ENCODE measurements around the gene TAF11L6.

DNA sequence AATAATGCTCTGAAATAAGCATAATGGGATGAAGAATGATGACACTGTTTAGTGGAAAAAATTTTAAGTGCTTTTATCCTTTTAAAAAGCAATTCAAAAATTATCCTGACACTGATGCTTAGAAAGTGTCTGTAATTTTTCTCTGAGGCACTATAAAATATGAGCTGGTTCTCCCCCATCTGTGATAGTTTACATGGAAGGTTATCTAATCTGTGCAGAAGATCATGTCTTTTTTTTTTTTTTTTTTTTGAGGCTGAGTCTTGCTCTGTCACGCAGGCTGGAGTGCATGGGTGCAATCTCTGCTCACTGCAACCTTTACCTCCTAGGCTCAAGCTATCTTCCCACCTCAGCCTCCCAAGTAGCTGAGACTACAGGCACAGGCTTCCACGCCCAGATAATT, 45.7 kb upstream of the TAF11L6 start:
- TF ChIP-seq SP1 (IDR thresholded peaks at IDR 0.05) (no peak), ZNF384 (IDR thresholded peaks at IDR 0.05) (no peak), FOXM1 (IDR thresholded peaks at IDR 0.05; ENCODE audit: borderline replicate concordance) (no peak)

Data from HEK293T (cell line).